IPS-18c (cell line): ENCODE data around the gene SNTB2.
"Not testable (repeated sequence)": the region's sequence is repeated elsewhere in the genome, so short reads cannot be mapped to it uniquely, and the experiment has no call there.

Source experiments
- H3K4me3 ChIP-seq: 2 replicates; pipeline ENCODE4 v1.7.0; 2013; ENCODE audit warnings: low read depth, mild to moderate bottlenecking, low read length, moderate library complexity; ENCODE audit not compliant: insufficient read depth
- H3K9me3 ChIP-seq: one replicate; pipeline ENCODE4 v1.6.1; 2013; ENCODE audit warnings: mild to moderate bottlenecking, low read length, moderate library complexity; ENCODE audit not compliant: control insufficient read depth, insufficient read depth

Gene SNTB2

GRCh38 chr16:69186642-69187445, at the start of gene SNTB2:
SNTB2 (plus strand) TSS chr16:69187164; CDS start chr16:69187167, 3 bp downstream.
- H3K9me3 ChIP-seq = no peaks in the 10 kb centered on the region
- H3K4me3 ChIP-seq = peak within 1 kb of the TSS; percentile 86

- Histone ChIP-seq H3K4me3 (no peak overlapping the region), H3K9me3 (no peaks in the 10 kb centered on the region)
Observed at GRCh38 chr16:69138608-69139007, 48.4 kb upstream of the SNTB2 start.

- not testable (repeated sequence) for H3K4me3 ChIP-seq, H3K9me3 ChIP-seq
Observed at GRCh38 chr16:69139464-69139863, 47.5 kb upstream of the SNTB2 start.

- Histone ChIP-seq H3K4me3 (no peak overlapping the region), H3K9me3 (no peaks in the 10 kb centered on the region)
Observed at GRCh38 chr16:69141014-69141413, 46.0 kb upstream of the SNTB2 start.

- H3K9me3 ChIP-seq = no peaks in the 10 kb centered on the region
- no peak overlapping the region for H3K4me3 ChIP-seq
Observed at GRCh38 chr16:69141936-69142335, 45.0 kb upstream of the SNTB2 start.

GRCh38 chr16:69143116-69143515, 43.8 kb upstream of the SNTB2 start:
- no peak overlapping the region for H3K4me3 ChIP-seq
- H3K9me3 ChIP-seq = no peaks in the 10 kb centered on the region

GRCh38 chr16:69145658-69146057, 41.3 kb upstream of the SNTB2 start:
- Histone ChIP-seq H3K4me3 (no peak overlapping the region), H3K9me3 (no peaks in the 10 kb centered on the region)

- H3K9me3 ChIP-seq, H3K4me3 ChIP-seq: not testable (repeated sequence)
Observed at GRCh38 chr16:69149621-69150020, 37.3 kb upstream of the SNTB2 start.

- Histone ChIP-seq H3K4me3 (no peak overlapping the region), H3K9me3 (no peaks in the 10 kb centered on the region)
Observed at GRCh38 chr16:69150146-69150865, 36.7 kb upstream of the SNTB2 start.

- Histone ChIP-seq H3K9me3 (no peaks in the 10 kb centered on the region), H3K4me3 (no peak overlapping the region)
Observed at GRCh38 chr16:69157196-69157595, 29.8 kb upstream of the SNTB2 start.

GRCh38 chr16:69160192-69160591, 26.8 kb upstream of the SNTB2 start:
- no peaks in the 10 kb centered on the region for H3K9me3 ChIP-seq
- H3K4me3 ChIP-seq = no peak overlapping the region

GRCh38 chr16:69165584-69165983, 21.4 kb upstream of the SNTB2 start:
- Histone ChIP-seq H3K9me3 (no peaks in the 10 kb centered on the region), H3K4me3 (no peak overlapping the region)

- Histone ChIP-seq H3K9me3 (no peaks in the 10 kb centered on the region), H3K4me3 (no peak overlapping the region)
Observed at GRCh38 chr16:69166221-69166833, 20.6 kb upstream of the SNTB2 start.

GRCh38 chr16:69166946-69167930, 19.7 kb upstream of the SNTB2 start:
- Histone ChIP-seq H3K9me3 (no peaks in the 10 kb centered on the region), H3K4me3 (no peak overlapping the region)

GRCh38 chr16:69169051-69169450, 17.9 kb upstream of the SNTB2 start:
- H3K4me3 ChIP-seq = no peak overlapping the region
- H3K9me3 ChIP-seq = no peaks in the 10 kb centered on the region

GRCh38 chr16:69169607-69170352, 17.2 kb upstream of the SNTB2 start:
- Histone ChIP-seq H3K9me3 (no peaks in the 10 kb centered on the region), H3K4me3 (no peak overlapping the region)
